Adrenal gland (tissue), 12 donors: ENCODE results near the gene KHSRP. TPM values are rescaled to one million over a fixed set of nuclear protein-coding genes. Genes with fewer than 3 reads are reported as not detected.

Experiments
- DNase-seq, 7 donors: peaks; one replicate each; pipeline ENCODE4 v3.0.0-alpha.2; 2019 to 2020
- H3K27ac ChIP-seq, 5 donors: fragments of 200-600 bp; sonication (generic) in 4 of 5; 1 replicate in 3 of 5; 2 replicates in 2 of 5; pipeline versions ENCODE4 v1.5.1 to v1.8.0; 2016 to 2020; ENCODE audit warnings: mild to moderate bottlenecking in 1 of 5
- H3K27me3 ChIP-seq: fragments of 200-600 bp; 2 replicates; pipeline ENCODE4 v1.8.0; 2021
- H3K36me3 ChIP-seq, 2 donors: fragments of 200-600 bp; replicated peaks in 1 of 2; 1 replicate in 1 of 2; 2 replicates in 1 of 2; pipeline versions ENCODE4 v1.5.1 to v1.8.0; 2018 to 2022
- H3K4me1 ChIP-seq, 2 donors: fragments of 200-600 bp; replicated peaks in 1 of 2; 1 replicate in 1 of 2; 2 replicates in 1 of 2; pipeline versions ENCODE4 v1.5.1 to v1.8.0; 2018 to 2021
- H3K4me3 ChIP-seq, 4 donors: fragments of 200-600 bp; sonication (generic) in 3 of 4; one replicate each; pipeline ENCODE4 v1.5.1; 2016 to 2018
- H3K9me3 ChIP-seq, 3 donors: fragments of 200-600 bp; sonication (generic) in 1 of 3; replicated peaks in 1 of 3; 1 replicate in 2 of 3; 2 replicates in 1 of 3; pipeline versions ENCODE4 v1.5.1 to v1.8.0; 2016 to 2021
- CTCF ChIP-seq, 6 experiments: fragments of 450-650 bp in 4 of 6; fragments of 200-600 bp in 2 of 6; sonication (generic) in 1 of 6; IDR thresholded peaks; 1 replicate in 5 of 6; 2 replicates in 1 of 6; pipeline versions ENCODE4 v1.5.1 to v1.8.0; 2016 to 2021; ENCODE audit warnings: antibody characterized with exemption in 6 of 6, mild to moderate bottlenecking in 2 of 6, moderate library complexity in 1 of 6
- POLR2A ChIP-seq, 2 donors: fragments of 450-650 bp; IDR thresholded peaks; one replicate each; pipeline ENCODE4 v1.6.1; 2017; ENCODE audit warnings: antibody characterized with exemption in 2 of 2, mild to moderate bottlenecking in 2 of 2, moderate library complexity in 1 of 2
- WGBS, 4 donors: extraction: QIAGEN DNeasy Blood & Tissue Kit in 2 of 4; methylation state at CpG; one replicate each; pipeline versions ENCODE4 v1.1.5 to v1.1.7; 2013 to 2017; 5-methylcytosine and 5-hydroxymethylcytosine counted together
- intact Hi-C, 2 donors: fragments of 100-400 bp; cut with DNase I; formaldehyde crosslinking; loops; one replicate each; pipeline versions ENCODE4 v1.14.1 to v1.15.0; 2022 to 2023
- polyA plus RNA-seq, 3 donors: library from polyadenylated mRNA; stranded (reverse); fragments of 200-250 nt in 2 of 3; fragments of 350-450 nt in 1 of 3; fragmentation: Illumina TruSeq in 1 of 3; extraction: RNeasy Lipid Tissue Mini Kit (QIAGEN cat#74804) in 1 of 3; gene quantifications; one replicate each; pipeline ENCODE4 v1.2.3, GENCODE V29; 2013 to 2014
- total RNA-seq, 9 donors: library from RNA; depleted of rRNA in 4 of 9; stranded (reverse); fragments of >200 nt in 4 of 9; fragments of 120-200 nt in 1 of 9; fragmentation: NEBNext Ultra II Directional in 1 of 9; extraction: Animal tissue kit (Norgen Biotek cat#: 25700) in 1 of 9; gene quantifications; one replicate each; pipeline versions ENCODE4 v1.1.0 to v1.2.4, GENCODE V29; 2013 to 2023
- donor health status: healthy with polysubstance abuse.
- donor health status: Bipolar disorder and iron deficiency.
- donor health status: DM: yes; HTN: yes; CAD: no.
- donor health status: DM: no; HTN: no; CAD: no.
- donor health status: DM: no; HTN: no; CAD: no.
- donor health status: DM: yes; HTN: yes; CAD: no.

KHSRP gene
- total and polyA plus RNA-seq, 12 donors, result 44.6 to 261 (median 134) TPM

GRCh38 chr19:6450166-6450565 is 25.6 kb upstream of the KHSRP start:
- intact Hi-C loops, result no loop called here
- Histone ChIP-seq H3K4me3 (no peak overlapping the region), H3K36me3 (peaks cover 0 to 18% of the 10 kb centered on the region in 2 donors), H3K27ac (no peak overlapping the region), H3K4me1 (no peaks in the 10 kb centered on the region), H3K9me3 (no peaks in the 10 kb centered on the region), H3K27me3 (no peaks in the 10 kb centered on the region)
- no peak for DNase-seq
- TF ChIP-seq CTCF (IDR thresholded peaks at IDR 0.05) (no peak), POLR2A (IDR thresholded peaks at IDR 0.05) (no peak)
- WGBS, 4 donors, result 93 to 96% (median 94%) methylated on average over 5 of the region's 5 CpGs

GRCh38 chr19:6448045-6448444 is 23.4 kb upstream of the KHSRP start:
- no peak for DNase-seq
- intact Hi-C loops, result no loop called here
- Histone ChIP-seq H3K4me1 (no peaks in the 10 kb centered on the region), H3K27me3 (no peaks in the 10 kb centered on the region), H3K27ac (no peak overlapping the region), H3K36me3 (peaks cover 0 to 3% of the 10 kb centered on the region in 2 donors), H3K9me3 (no peaks in the 10 kb centered on the region), H3K4me3 (no peak overlapping the region)
- 87 to 98% (median 93%) methylated on average over 3 of the region's 3 CpGs for WGBS, 4 donors
- TF ChIP-seq CTCF (IDR thresholded peaks at IDR 0.05) (no peak), POLR2A (IDR thresholded peaks at IDR 0.05) (no peak)

GRCh38 chr19:6446452-6446851 is 21.8 kb upstream of the KHSRP start:
- Histone ChIP-seq H3K4me1 (no peaks in the 10 kb centered on the region), H3K27me3 (no peaks in the 10 kb centered on the region), H3K36me3 (no peaks in the 10 kb centered on the region), H3K9me3 (no peaks in the 10 kb centered on the region), H3K27ac (no peak overlapping the region), H3K4me3 (no peak overlapping the region)
- no peak for DNase-seq
- 90 to 98% (median 96%) methylated on average over 3 of the region's 3 CpGs for WGBS, 4 donors
- TF ChIP-seq POLR2A (IDR thresholded peaks at IDR 0.05), result no peak
- TF ChIP-seq CTCF (IDR thresholded peaks at IDR 0.05), result no peak
- intact Hi-C loops, result no loop called here

DNA sequence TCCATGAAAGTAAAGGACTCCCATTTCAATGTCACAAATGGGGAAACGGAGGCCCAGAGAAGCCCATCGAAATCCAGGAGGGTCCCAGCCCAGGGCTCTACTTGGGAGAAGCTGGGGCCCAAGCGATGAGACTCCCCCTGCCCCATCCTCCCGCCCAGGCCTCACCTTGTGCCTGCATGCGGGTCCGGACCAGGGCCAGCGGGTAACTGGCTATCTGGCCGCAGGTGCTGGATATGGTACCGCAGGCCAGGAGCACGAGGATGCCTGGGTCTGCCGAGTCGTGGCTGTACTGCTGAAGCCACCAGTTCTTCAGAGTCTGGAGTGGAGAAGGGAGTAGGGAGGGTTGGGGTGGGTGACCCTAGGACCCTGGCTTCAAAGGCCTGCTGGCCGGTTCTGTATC is 19.4 kb upstream of the KHSRP start:
- TF ChIP-seq POLR2A (IDR thresholded peaks at IDR 0.05) (no peak), CTCF (IDR thresholded peaks at IDR 0.05) (no peak)
- no peak for DNase-seq
- WGBS, 4 donors, result 90 to 93% (median 92%) methylated on average over 7 to 13 of the region's 13 CpGs
- Histone ChIP-seq H3K27ac (no peak overlapping the region), H3K27me3 (no peaks in the 10 kb centered on the region), H3K4me1 (no peaks in the 10 kb centered on the region), H3K4me3 (no peak overlapping the region), H3K9me3 (no peaks in the 10 kb centered on the region), H3K36me3 (no peaks in the 10 kb centered on the region)
- intact Hi-C loops, result no loop called here
